GM18505 (cell line): Measurements from ENCODE around the gene HDX.
A peak's percentile ranks its signal among the peaks of the same experiment; 100 is the strongest.
"Not testable (repeated sequence)": the region's sequence is repeated elsewhere in the genome, so short reads cannot be mapped to it uniquely, and the experiment has no call there.

Source experiments
- ATAC-seq: cut with Tn5 transposase; IDR thresholded peaks from one replicate; pipeline ENCODE4 v1.9.1; 2021; ENCODE audit not compliant: unreplicated experiment
- POLR2A ChIP-seq: IDR thresholded peaks from 4 replicates; pipeline ENCODE4 v1.6.1; 2011; ENCODE audit warnings: borderline replicate concordance; ENCODE audit not compliant: insufficient read depth, insufficient read length; ENCODE audit errors: extremely low read depth

Gene HDX

GRCh38 chrX:84501798-84502628 is at the start of gene HDX:
TSS of gene HDX (minus strand) at chrX:84502453. CDS start at chrX:84475397, 27,056 bp downstream.
- TF ChIP-seq POLR2A = no peak
- ATAC-seq = peak; percentile 87

DNA sequence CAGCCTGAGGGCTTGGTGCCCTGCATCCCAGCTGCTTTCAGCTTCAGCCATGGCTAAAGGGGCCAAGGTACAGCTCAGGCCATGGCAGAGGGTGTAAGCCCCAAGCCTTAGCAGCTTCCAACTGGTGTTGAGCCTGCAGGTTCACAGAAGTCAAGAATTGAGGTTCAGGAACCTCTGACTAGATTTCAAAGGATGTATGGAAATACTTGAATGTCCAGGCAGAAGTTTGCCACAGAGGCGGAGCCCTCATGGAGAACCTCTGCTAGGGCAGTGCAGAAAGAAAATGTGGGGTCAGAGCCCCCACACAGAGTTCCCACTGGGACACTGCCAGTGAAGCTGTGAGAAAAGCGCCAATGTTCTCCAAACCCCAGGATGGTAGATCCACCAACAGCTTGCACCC is 39.1 kb upstream of the HDX start:
- not testable (repeated sequence) for ATAC-seq

GRCh38 chrX:84537627-84538026 is 35.4 kb upstream of the HDX start:
- ATAC-seq = not testable (repeated sequence)

GRCh38 chrX:84488426-84488825 is 13.8 kb downstream of the HDX start:
- ATAC-seq = no peak
- no peak for TF ChIP-seq POLR2A

- ATAC-seq = peak; percentile 100
- TF ChIP-seq POLR2A = no peak
Measured at GRCh38 chrX:84487365-84488353, 14.6 kb downstream of the HDX start.

GRCh38 chrX:84479086-84479485 is 23.2 kb downstream of the HDX start:
- no peak for TF ChIP-seq POLR2A
- ATAC-seq = no peak

DNA sequence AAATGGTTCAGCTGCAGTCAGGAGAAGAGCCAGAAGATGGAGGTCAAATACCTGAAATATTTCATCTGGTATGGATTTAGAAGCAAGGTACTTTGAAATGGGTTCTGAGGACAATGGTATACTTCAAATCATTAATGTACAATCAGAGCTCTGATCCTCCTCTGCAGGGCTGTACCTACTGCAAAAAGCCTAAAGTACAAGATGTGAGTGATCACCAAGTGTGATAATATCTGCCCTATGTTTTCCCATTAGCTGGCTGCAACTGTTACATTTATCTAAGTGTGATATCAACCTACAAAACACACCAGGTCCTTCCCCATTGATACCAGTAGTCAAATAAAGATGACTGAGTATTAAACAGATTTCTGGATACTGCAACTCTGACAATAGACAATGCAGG is 25.1 kb downstream of the HDX start:
- ATAC-seq = no peak
- no peak for TF ChIP-seq POLR2A

DNA sequence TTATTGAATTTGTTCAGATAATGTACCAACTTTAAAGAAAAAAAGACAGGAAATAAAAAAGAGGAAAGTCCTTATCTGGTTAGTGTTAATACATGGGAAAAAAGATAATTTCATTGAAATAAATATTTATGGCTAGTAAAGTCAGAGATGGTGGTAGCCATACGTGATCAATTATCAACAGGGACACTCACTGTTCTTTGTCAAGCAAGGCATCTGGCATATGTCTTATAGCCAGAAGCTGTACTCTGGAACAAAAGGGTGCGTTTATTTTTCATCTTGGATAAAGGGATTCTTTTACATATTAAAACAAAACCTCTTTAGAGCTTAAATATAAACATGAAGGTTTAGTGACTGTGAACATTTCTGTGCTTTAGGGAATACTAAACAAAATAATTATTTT is 26.7 kb downstream of the HDX start:
- ATAC-seq = no peak
- TF ChIP-seq POLR2A = no peak

DNA sequence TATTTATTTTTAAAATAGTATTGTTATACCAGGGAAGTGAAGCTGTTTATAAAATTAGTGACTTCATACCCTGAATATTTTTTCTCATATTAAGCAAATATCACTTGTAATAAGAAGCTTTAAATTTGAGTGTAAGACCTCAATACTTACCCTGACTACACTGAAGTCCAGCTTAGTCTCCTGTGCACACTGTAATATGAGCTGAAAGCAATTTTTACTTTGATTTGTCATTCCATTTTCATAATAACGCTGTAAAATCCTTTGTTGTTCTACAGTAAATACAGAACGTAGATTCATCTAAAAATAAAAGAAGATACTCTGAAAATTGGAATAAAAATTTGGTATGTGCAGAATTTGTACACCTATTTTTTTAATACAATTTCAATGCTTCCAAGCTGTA is 27.2 kb downstream of the HDX start:
- no peak for ATAC-seq
- no peak for TF ChIP-seq POLR2A

DNA sequence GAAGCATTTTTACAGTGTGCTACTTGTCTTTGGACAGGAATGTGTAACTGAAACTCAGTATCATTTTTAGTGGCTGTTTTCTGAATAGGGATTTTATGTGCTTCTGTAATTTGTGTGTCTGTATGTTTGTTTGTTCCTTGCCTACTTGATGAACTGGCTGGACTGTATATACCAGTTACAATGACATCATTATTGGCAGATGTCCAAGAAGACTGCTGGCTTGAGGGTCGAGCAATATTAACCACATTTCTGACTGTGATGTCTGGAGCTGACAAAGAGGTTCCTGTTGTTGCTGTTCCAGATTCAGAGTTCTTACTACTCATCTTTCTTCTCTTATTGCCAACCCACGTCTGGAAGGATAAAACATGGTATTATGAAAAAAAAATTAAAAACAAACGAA is 33.0 kb downstream of the HDX start:
- TF ChIP-seq POLR2A = no peak
- ATAC-seq = no peak

- no peak for TF ChIP-seq POLR2A
- ATAC-seq = no peak
Measured at GRCh38 chrX:84467898-84468297, 34.4 kb downstream of the HDX start.

- ATAC-seq = no peak
- TF ChIP-seq POLR2A = no peak
Measured at GRCh38 chrX:84453351-84454246, 48.7 kb downstream of the HDX start.

GRCh38 chrX:84441143-84441542 is 61.1 kb downstream of the HDX start:
- no peak for ATAC-seq
- no peak for TF ChIP-seq POLR2A
